Progenitor cell of endocrine pancreas (in vitro differentiated cells): ENCODE results near the gene OTOGL. TPM values are rescaled to one million over a fixed set of nuclear protein-coding genes. Genes with fewer than 3 reads are reported as not detected.
A peak's percentile ranks its signal among the peaks of the same experiment; 100 is the strongest.
"Not testable (repeated sequence)": the region's sequence is repeated elsewhere in the genome, so short reads cannot be mapped to it uniquely, and the experiment has no call there.

ENCODE experiments used
- DNase-seq: peaks from one replicate; pipeline ENCODE4 v3.0.0; 2021; ENCODE audit warnings: low spot score; ENCODE audit not compliant: unreplicated experiment
- H3K27ac Mint-ChIP-seq: 2 replicates; pipeline ENCODE4 v1.8.0; 2021; ENCODE audit warnings: mild to moderate bottlenecking, moderate library complexity, mixed read lengths
- H3K27me3 Mint-ChIP-seq: 2 replicates; pipeline ENCODE4 v1.8.0; 2021; ENCODE audit warnings: mixed read lengths
- H3K36me3 Mint-ChIP-seq: 2 replicates; pipeline ENCODE4 v1.8.0; 2022; ENCODE audit warnings: mixed read lengths; ENCODE audit not compliant: insufficient read depth
- H3K4me1 Mint-ChIP-seq: 2 replicates; pipeline ENCODE4 v1.8.0; 2021; ENCODE audit warnings: low read depth, mixed read lengths
- H3K4me3 Mint-ChIP-seq: 2 replicates; pipeline ENCODE4 v1.8.0; 2021; ENCODE audit warnings: low read depth, mild to moderate bottlenecking, moderate library complexity, mixed read lengths
- H3K9me3 Mint-ChIP-seq: 2 replicates; pipeline ENCODE4 v1.8.0; 2021; ENCODE audit warnings: low read depth, mixed read lengths
- CTCF ChIP-seq: fragments of 200-600 bp; sonication (generic); IDR thresholded peaks from one replicate; pipeline ENCODE4 v1.5.0; 2021; ENCODE audit warnings: antibody characterized with exemption, mild to moderate bottlenecking; ENCODE audit not compliant: unreplicated experiment
- total RNA-seq: library from RNA; stranded (reverse); gene quantifications from 2 replicates; pipeline ENCODE4 v1.2.1, GENCODE V29; 2021

OTOGL gene
- total RNA-seq, 1 donor from 2014 or later, result 0.31 TPM

GRCh38 chr12:80129895-80130530 lies 30.7 kb downstream of the OTOGL start:
- no peak overlapping the region for H3K4me3 Mint-ChIP-seq
- DNase-seq, result no peak
- H3K36me3 Mint-ChIP-seq, result no peaks in the 10 kb centered on the region
- H3K27me3 Mint-ChIP-seq, result no peaks in the 10 kb centered on the region
- TF ChIP-seq CTCF, result no peak
- peaks cover 16% of the 10 kb centered on the region for H3K9me3 Mint-ChIP-seq
- no peak overlapping the region for H3K27ac Mint-ChIP-seq
- H3K4me1 Mint-ChIP-seq, result no peaks in the 10 kb centered on the region

GRCh38 chr12:80135624-80136023 lies 36.3 kb downstream of the OTOGL start:
- no peak for DNase-seq
- no peak for TF ChIP-seq CTCF
- Mint-ChIP-seq H3K36me3 (no peaks in the 10 kb centered on the region), H3K27me3 (no peaks in the 10 kb centered on the region), H3K27ac (no peak overlapping the region), H3K4me3 (no peak overlapping the region), H3K4me1 (no peaks in the 10 kb centered on the region), H3K9me3 (no peaks in the 10 kb centered on the region)

GRCh38 chr12:80140005-80140404 lies 40.7 kb downstream of the OTOGL start:
- Mint-ChIP-seq H3K4me3 (no peak overlapping the region), H3K4me1 (no peaks in the 10 kb centered on the region), H3K27ac (no peak overlapping the region), H3K36me3 (no peaks in the 10 kb centered on the region), H3K9me3 (no peaks in the 10 kb centered on the region), H3K27me3 (peaks cover 3% of the 10 kb centered on the region)
- no peak for TF ChIP-seq CTCF
- no peak for DNase-seq

- H3K36me3 Mint-ChIP-seq, result no peaks in the 10 kb centered on the region
- TF ChIP-seq CTCF, result no peak
- DNase-seq, result no peak
- peaks cover 3% of the 10 kb centered on the region for H3K27me3 Mint-ChIP-seq
- no peaks in the 10 kb centered on the region for H3K4me1 Mint-ChIP-seq
- no peak overlapping the region for H3K4me3 Mint-ChIP-seq
- H3K27ac Mint-ChIP-seq, result no peak overlapping the region
- H3K9me3 Mint-ChIP-seq, result no peaks in the 10 kb centered on the region
Observed at GRCh38 chr12:80142640-80143039, 43.3 kb downstream of the OTOGL start.

GRCh38 chr12:80143537-80143936 lies 44.2 kb downstream of the OTOGL start:
- Mint-ChIP-seq H3K27me3 (peaks cover 3% of the 10 kb centered on the region), H3K4me1 (no peaks in the 10 kb centered on the region), H3K9me3 (peaks cover 2% of the 10 kb centered on the region), H3K27ac (no peak overlapping the region), H3K36me3 (no peaks in the 10 kb centered on the region), H3K4me3 (no peak overlapping the region)
- DNase-seq, result no peak
- TF ChIP-seq CTCF, result no peak

- H3K4me1 Mint-ChIP-seq, H3K36me3 Mint-ChIP-seq, H3K27me3 Mint-ChIP-seq, H3K9me3 Mint-ChIP-seq, DNase-seq: not testable (repeated sequence)
- Mint-ChIP-seq H3K27ac (peak overlapping the region; percentile 96), H3K4me3 (peak overlapping the region; percentile 79)
Observed at GRCh38 chr12:80149547-80150313, 50.4 kb downstream of the OTOGL start.
